NCI-H774 (cell line): ENCODE data around the gene SULT1A1.

Source experiments
- DNase-seq: peaks from one replicate; lab custom pipeline; 2025; lab: John Stamatoyannopoulos, UW

SULT1A1 gene

DNA sequence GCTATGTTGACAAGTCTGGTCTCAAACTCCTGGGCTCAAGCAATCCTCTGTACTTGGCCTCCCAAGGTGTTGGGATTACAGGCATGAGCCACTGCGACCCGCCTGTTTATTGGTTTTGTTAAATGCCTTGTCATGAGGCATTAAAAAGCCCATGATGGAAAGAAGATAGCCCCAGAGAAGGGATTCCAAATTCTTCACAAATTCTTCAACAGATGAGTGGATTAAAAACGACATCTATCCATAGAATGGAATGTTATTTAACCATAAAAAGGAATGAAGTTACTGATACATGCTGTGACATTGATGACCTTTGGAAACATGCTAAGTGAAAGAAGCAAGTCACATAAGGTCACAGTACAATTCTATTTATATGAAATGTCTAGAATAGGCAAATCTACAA, 51.4 kb downstream of the SULT1A1 start:
- no peak for DNase-seq

DNA sequence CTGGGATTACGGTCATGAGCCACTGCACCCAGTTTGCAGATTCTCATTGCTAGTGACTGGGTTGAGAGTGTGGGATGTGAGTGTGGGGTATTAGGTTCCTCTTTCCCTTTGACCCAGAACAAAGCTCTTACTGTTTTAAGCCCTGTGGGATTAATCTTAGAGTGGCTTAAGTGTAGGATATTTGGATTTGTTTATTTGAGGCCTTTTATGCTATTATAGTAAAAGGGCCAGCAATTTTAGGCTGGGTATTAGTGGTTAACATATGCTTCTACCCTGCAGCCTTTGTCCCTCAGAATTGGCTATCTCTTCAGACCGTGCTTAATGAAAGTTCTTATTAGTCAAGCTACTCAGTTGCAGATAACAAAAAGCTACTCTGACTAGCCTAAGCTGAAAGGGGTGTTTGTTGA, 52.9 kb downstream of the SULT1A1 start:
- DNase-seq, result no peak

DNA sequence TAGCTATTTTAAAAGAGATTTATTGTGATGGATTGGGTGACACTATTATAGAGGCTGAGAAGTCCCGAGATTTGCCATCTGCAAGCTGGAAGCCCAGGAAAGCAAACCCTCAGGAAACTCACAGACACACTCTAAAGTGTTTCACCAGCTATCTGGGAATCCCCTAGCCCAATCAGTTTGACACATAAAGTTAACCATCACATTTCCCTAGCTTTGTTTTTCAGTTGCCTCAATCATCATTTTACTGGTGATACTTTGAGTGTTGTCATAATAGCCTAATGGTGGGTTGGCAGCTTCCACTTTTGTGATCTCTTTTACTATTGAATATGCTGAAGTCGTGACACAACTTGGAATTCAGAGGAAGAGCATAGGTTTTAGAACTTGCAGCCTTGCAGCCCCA, 54.3 kb downstream of the SULT1A1 start:
- DNase-seq, result no peak
